HEK293 (cell line): ENCODE results near the gene PARL.

ENCODE experiments used
- BCL11A ChIP-seq: fragments of 450-650 bp; formaldehyde crosslinking; IDR thresholded peaks from 2 replicates; pipeline ENCODE4 v1.5.1; 2016; ENCODE audit warnings: low read depth, missing biosample characterization, missing genetic modification characterization
- KLF1 ChIP-seq: fragments of 450-650 bp; formaldehyde crosslinking; IDR thresholded peaks from 2 replicates; pipeline ENCODE4 v1.5.1; 2016; ENCODE audit warnings: missing biosample characterization, missing genetic modification characterization
- PRDM1 ChIP-seq: fragments of 450-650 bp; formaldehyde crosslinking; IDR thresholded peaks from 2 replicates; pipeline ENCODE4; 2016; ENCODE audit warnings: missing biosample characterization, missing genetic modification characterization
- REST ChIP-seq: fragments of 450-650 bp; formaldehyde crosslinking; IDR thresholded peaks from 2 replicates; pipeline ENCODE4 v1.5.1; 2016; ENCODE audit warnings: missing biosample characterization, missing genetic modification characterization
- ZBTB48 ChIP-seq: fragments of 450-650 bp; formaldehyde crosslinking; IDR thresholded peaks from 2 replicates; pipeline ENCODE4 v1.5.1; 2016; ENCODE audit warnings: missing biosample characterization, missing genetic modification characterization
- ZNF248 ChIP-seq: fragments of 450-650 bp; formaldehyde crosslinking; IDR thresholded peaks from 2 replicates; pipeline ENCODE4 v1.5.1; 2017; ENCODE audit warnings: missing biosample characterization, missing genetic modification characterization
- ZNF560 ChIP-seq: fragments of 450-650 bp; formaldehyde crosslinking; IDR thresholded peaks from 2 replicates; pipeline ENCODE4 v1.5.1; 2017; ENCODE audit warnings: missing biosample characterization, missing genetic modification characterization, borderline replicate concordance
- ZNF645 ChIP-seq: fragments of 450-650 bp; formaldehyde crosslinking; IDR thresholded peaks from 2 replicates; pipeline ENCODE4; 2016; ENCODE audit warnings: missing biosample characterization, missing genetic modification characterization
- TF ChIP-seq, protein P1 (sequence below): fragments of 450-650 bp; formaldehyde crosslinking; IDR thresholded peaks from 2 replicates; pipeline ENCODE4 v1.5.1; 2016; ENCODE audit warnings: missing biosample characterization, missing genetic modification characterization
- TF ChIP-seq, protein P2 (sequence below): fragments of 450-650 bp; formaldehyde crosslinking; IDR thresholded peaks from 2 replicates; pipeline ENCODE4 v1.5.1; 2016; ENCODE audit warnings: missing biosample characterization, missing genetic modification characterization

DNA sequence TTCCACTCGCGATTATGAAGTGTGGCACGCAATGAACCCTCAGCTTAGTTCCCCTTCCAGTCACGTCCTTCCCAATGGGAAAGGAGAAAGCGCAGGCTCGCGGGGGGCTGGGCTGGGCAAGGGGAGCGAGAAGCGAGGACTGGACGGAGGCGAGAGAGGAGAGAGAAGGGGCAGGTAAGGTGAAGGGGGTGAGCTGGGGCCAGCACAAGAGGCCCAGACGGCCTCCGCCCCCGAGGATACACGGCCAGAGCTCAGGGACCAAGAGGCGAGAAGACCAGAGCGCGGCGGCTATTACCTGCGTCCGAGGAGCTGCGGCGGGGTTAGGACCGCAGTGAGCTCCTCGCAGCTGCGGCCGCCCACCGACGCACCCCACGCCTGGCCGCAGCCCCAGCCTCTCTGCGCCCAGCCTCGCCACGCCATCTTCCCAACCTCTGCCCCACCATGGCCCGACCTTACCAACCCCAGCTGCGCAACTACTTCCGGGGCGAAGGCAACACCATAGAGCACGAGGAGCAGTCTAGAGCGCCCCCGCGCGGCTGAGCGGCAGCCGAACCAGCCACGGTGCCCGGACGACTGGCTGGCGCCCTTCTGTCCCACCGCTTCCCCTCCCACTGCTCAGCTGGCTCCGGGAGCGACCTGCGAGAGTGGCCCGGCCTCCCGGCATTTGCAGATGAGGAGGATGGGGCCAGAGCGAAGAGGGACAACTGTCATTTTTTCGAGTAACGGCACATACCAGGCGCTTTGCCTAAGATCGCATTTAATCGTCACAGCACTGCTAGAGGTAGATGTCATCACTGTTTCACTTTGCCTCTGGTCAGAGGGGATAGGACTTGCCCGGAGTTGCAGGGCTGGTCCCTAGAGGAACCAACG is at the start of gene PARL:
- peak; percentile 41 for TF ChIP-seq REST (tag by site-specific recombination)
- TF ChIP-seq, protein P1, sequence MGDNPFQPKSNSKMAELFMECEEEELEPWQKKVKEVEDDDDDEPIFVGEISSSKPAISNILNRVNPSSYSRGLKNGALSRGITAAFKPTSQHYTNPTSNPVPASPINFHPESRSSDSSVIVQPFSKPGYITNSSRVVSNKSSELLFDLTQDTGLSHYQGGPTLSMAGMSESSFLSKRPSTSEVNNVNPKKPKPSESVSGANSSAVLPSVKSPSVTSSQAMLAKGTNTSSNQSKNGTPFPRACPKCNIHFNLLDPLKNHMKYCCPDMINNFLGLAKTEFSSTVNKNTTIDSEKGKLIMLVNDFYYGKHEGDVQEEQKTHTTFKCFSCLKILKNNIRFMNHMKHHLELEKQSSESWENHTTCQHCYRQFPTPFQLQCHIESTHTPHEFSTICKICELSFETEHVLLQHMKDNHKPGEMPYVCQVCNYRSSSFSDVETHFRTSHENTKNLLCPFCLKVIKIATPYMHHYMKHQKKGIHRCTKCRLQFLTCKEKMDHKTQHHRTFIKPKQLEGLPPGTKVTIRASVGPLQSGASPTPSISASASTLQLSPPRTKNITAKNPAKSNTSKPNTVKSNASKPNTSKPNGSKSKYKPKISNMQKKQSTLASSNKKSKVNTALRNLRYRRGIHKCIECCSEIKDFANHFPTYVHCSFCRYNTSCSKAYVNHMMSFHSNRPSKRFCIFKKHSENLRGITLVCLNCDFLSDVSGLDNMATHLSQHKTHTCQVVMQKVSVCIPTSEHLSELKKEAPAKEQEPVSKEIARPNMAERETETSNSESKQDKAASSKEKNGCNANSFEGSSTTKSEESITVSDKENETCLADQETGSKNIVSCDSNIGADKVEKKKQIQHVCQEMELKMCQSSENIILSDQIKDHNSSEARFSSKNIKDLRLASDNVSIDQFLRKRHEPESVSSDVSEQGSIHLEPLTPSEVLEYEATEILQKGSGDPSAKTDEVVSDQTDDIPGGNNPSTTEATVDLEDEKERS = peak; percentile 45; the same call in 1 of the 2 replicates
- TF ChIP-seq, protein P2, sequence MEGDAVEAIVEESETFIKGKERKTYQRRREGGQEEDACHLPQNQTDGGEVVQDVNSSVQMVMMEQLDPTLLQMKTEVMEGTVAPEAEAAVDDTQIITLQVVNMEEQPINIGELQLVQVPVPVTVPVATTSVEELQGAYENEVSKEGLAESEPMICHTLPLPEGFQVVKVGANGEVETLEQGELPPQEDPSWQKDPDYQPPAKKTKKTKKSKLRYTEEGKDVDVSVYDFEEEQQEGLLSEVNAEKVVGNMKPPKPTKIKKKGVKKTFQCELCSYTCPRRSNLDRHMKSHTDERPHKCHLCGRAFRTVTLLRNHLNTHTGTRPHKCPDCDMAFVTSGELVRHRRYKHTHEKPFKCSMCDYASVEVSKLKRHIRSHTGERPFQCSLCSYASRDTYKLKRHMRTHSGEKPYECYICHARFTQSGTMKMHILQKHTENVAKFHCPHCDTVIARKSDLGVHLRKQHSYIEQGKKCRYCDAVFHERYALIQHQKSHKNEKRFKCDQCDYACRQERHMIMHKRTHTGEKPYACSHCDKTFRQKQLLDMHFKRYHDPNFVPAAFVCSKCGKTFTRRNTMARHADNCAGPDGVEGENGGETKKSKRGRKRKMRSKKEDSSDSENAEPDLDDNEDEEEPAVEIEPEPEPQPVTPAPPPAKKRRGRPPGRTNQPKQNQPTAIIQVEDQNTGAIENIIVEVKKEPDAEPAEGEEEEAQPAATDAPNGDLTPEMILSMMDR = peak; percentile 99
- TF ChIP-seq ZNF645 (tag by site-specific recombination) = no peak
- peak; percentile 75 for TF ChIP-seq ZBTB48 (tag by site-specific recombination)
- peak; percentile 65 for TF ChIP-seq KLF1 (tag by site-specific recombination)
- TF ChIP-seq ZNF248 (tag by site-specific recombination) = no peak
- no peak for TF ChIP-seq PRDM1 (tag by site-specific recombination)
- TF ChIP-seq BCL11A (tag by site-specific recombination) = peak; percentile 63; the same call in 1 of the 2 replicates
- no peak for TF ChIP-seq ZNF560 (tag by site-specific recombination)
